ES-I3 (cell line): ENCODE results near the gene SDK1.

ENCODE experiments used
- H3K36me3 ChIP-seq: 2 replicates; pipeline ENCODE4 v1.6.1; 2013; ENCODE audit warnings: mild to moderate bottlenecking, low read length, control low read depth, moderate library complexity; ENCODE audit not compliant: insufficient read depth
- H3K4me1 ChIP-seq: 2 replicates; pipeline ENCODE4 v1.6.1; 2013; ENCODE audit warnings: mild to moderate bottlenecking, control low read depth, low read length; ENCODE audit not compliant: insufficient read depth
- H3K9ac ChIP-seq: 2 replicates; pipeline ENCODE4 v1.6.1; 2013; ENCODE audit warnings: low read depth, mild to moderate bottlenecking, low read length, moderate library complexity
- H3K9me3 ChIP-seq: 2 replicates; pipeline ENCODE4 v1.6.1; 2013; ENCODE audit warnings: mild to moderate bottlenecking, low read length, moderate library complexity; ENCODE audit not compliant: control insufficient read depth, insufficient read depth

SDK1 gene

GRCh38 chr7:3333861-3334260 is 32.8 kb downstream of the SDK1 start:
- H3K9ac ChIP-seq, result no peak overlapping the region
- H3K4me1 ChIP-seq, result no peaks in the 10 kb centered on the region; the same call in 1 of the 2 replicates
- H3K36me3 ChIP-seq, result no peaks in the 10 kb centered on the region
- H3K9me3 ChIP-seq, result no peaks in the 10 kb centered on the region

- Histone ChIP-seq H3K9me3 (no peaks in the 10 kb centered on the region), H3K9ac (no peak overlapping the region), H3K36me3 (no peaks in the 10 kb centered on the region), H3K4me1 (no peaks in the 10 kb centered on the region; the same call in 1 of the 2 replicates)
Observed at GRCh38 chr7:3336042-3336665, 35.1 kb downstream of the SDK1 start.

GRCh38 chr7:3338161-3338560 is 37.1 kb downstream of the SDK1 start:
- Histone ChIP-seq H3K4me1 (no peaks in the 10 kb centered on the region; the same call in 1 of the 2 replicates), H3K9me3 (no peaks in the 10 kb centered on the region), H3K9ac (no peak overlapping the region), H3K36me3 (no peaks in the 10 kb centered on the region)

GRCh38 chr7:3345699-3346481 is 44.8 kb downstream of the SDK1 start:
- Histone ChIP-seq H3K4me1 (no peaks in the 10 kb centered on the region), H3K9ac (no peak overlapping the region), H3K36me3 (no peaks in the 10 kb centered on the region), H3K9me3 (no peaks in the 10 kb centered on the region)

GRCh38 chr7:3349126-3349525 is 48.1 kb downstream of the SDK1 start:
- Histone ChIP-seq H3K36me3 (no peaks in the 10 kb centered on the region), H3K9ac (no peak overlapping the region), H3K4me1 (no peaks in the 10 kb centered on the region), H3K9me3 (no peaks in the 10 kb centered on the region)

GRCh38 chr7:3356173-3356572 is 55.1 kb downstream of the SDK1 start:
- no peaks in the 10 kb centered on the region for H3K9me3 ChIP-seq
- no peaks in the 10 kb centered on the region for H3K36me3 ChIP-seq
- no peak overlapping the region for H3K9ac ChIP-seq
- no peaks in the 10 kb centered on the region for H3K4me1 ChIP-seq

GRCh38 chr7:3358991-3359390 is 57.9 kb downstream of the SDK1 start:
- Histone ChIP-seq H3K4me1 (no peaks in the 10 kb centered on the region), H3K9me3 (no peaks in the 10 kb centered on the region), H3K9ac (no peak overlapping the region), H3K36me3 (no peaks in the 10 kb centered on the region)

- Histone ChIP-seq H3K9me3 (no peaks in the 10 kb centered on the region), H3K9ac (no peak overlapping the region), H3K36me3 (no peaks in the 10 kb centered on the region; the same call in 1 of the 2 replicates), H3K4me1 (peaks cover 16% of the 10 kb centered on the region)
Observed at GRCh38 chr7:3367261-3367660, 66.2 kb downstream of the SDK1 start.

- Histone ChIP-seq H3K9me3 (no peaks in the 10 kb centered on the region), H3K9ac (no peak overlapping the region; the same call in 1 of the 2 replicates), H3K4me1 (peaks cover 18% of the 10 kb centered on the region)
Observed at GRCh38 chr7:3370068-3370830, 69.2 kb downstream of the SDK1 start.

GRCh38 chr7:3370921-3371320 is 69.9 kb downstream of the SDK1 start:
- Histone ChIP-seq H3K9me3 (no peaks in the 10 kb centered on the region), H3K4me1 (peaks cover 18% of the 10 kb centered on the region), H3K36me3 (no peaks in the 10 kb centered on the region), H3K9ac (no peak overlapping the region)

More at GRCh38 chr7:3370068-3370830, 69.2 kb downstream of the SDK1 start:
- H3K36me3 ChIP-seq, result no peaks in the 10 kb centered on the region

- H3K36me3 ChIP-seq, result no peaks in the 10 kb centered on the region
- no peak overlapping the region for H3K9ac ChIP-seq
Observed at GRCh38 chr7:3371601-3372000, 70.5 kb downstream of the SDK1 start.

GRCh38 chr7:3374239-3374638 is 73.2 kb downstream of the SDK1 start:
- Histone ChIP-seq H3K4me1 (peaks cover 23% of the 10 kb centered on the region), H3K9ac (no peak overlapping the region), H3K36me3 (no peaks in the 10 kb centered on the region), H3K9me3 (no peaks in the 10 kb centered on the region)

More at GRCh38 chr7:3371601-3372000, 70.5 kb downstream of the SDK1 start:
- no peaks in the 10 kb centered on the region for H3K9me3 ChIP-seq
- H3K4me1 ChIP-seq, result peaks cover 18% of the 10 kb centered on the region

GRCh38 chr7:3378390-3379150 is 77.5 kb downstream of the SDK1 start:
- Histone ChIP-seq H3K4me1 (peaks cover 18% of the 10 kb centered on the region; the same call in 1 of the 2 replicates), H3K9me3 (no peaks in the 10 kb centered on the region), H3K9ac (no peak overlapping the region), H3K36me3 (no peaks in the 10 kb centered on the region)

GRCh38 chr7:3380034-3380433 is 79.0 kb downstream of the SDK1 start:
- Histone ChIP-seq H3K9me3 (no peaks in the 10 kb centered on the region), H3K36me3 (no peaks in the 10 kb centered on the region), H3K9ac (no peak overlapping the region), H3K4me1 (peaks cover 18% of the 10 kb centered on the region; the same call in 1 of the 2 replicates)
